ENCODE results near the gene ZNF749.
"Not testable (repeated sequence)": the region's sequence is repeated elsewhere in the genome, so short reads cannot be mapped to it uniquely, and the experiment has no call there.

ZNF749 gene

DNA sequence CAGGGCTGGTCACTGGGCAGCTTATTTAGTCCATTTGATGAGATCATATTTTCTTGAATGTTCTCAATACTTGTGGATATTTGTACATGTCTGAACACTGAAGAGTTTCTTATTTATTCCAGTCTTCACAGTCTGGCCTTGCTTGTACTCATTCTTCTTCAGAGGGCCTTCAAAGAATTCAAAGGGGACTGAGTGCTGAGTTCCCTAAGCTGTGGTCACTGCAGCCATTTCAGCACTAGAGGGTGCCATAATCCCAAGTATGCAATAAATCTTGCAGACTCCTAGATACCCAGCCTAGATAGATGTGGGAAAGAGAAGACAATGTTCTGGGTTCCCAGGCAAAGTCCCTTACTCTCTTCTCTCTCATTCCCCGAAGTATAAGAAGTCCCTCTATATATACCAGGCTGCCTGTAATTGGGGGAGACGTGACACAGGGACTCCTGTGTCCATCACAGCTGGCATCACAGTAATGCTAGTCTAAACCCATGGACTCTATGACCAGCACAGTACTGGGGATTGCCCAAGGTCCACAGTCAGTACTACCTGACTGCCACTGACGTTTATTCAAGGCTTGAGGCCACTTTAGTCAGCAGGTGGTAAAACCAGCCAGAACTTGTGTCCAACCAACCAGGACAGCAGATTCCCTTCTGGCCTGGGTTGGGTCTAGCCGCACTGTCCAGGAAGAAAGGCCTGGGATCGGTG, 30.7 kb downstream of the ZNF749 start:
- peak; percentile 8 for DNase-seq (ENCODE audit: low spot score)

DNA sequence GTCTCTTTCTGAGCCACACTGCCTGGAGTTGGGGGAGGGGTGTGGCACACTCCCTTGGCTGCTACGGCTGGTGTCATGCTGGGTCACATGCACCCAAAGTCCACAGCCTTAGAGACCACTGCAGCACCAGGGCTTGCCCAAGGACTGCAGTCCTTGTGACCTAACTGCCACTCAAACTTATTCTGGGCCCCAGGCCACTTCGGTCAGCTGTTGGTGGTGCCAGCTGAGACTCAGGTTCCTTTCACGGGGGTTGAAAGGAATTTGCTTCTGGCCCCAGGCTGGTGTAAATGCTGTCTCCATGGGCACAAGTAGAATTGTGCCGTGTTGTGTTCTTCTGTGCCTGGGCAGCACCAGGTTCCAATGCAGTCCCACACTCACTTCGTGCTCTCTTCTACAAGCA, 31.4 kb downstream of the ZNF749 start:
- DNase-seq (ENCODE audit: low spot score), result no peak

DNA sequence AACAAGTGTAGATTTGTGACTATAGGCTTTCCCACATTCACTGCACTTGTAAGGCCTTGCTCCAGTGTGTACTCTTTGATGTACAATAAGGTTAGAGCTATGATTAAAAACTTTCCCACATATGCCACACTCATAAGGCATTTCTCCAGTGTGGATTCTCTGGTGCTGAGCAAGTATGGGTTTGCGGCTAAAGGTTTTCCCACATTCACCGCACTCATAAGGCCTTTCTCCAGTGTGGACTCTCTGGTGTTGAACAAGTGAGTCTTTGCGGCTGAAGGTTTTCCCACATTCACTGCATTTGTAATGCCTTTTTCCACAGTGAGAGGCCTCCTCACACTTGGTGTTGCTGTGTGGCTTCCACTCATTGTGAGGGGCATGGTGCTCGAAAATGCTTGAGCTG, 38.5 kb downstream of the ZNF749 start:
- DNase-seq (ENCODE audit: low spot score), result no peak

DNA sequence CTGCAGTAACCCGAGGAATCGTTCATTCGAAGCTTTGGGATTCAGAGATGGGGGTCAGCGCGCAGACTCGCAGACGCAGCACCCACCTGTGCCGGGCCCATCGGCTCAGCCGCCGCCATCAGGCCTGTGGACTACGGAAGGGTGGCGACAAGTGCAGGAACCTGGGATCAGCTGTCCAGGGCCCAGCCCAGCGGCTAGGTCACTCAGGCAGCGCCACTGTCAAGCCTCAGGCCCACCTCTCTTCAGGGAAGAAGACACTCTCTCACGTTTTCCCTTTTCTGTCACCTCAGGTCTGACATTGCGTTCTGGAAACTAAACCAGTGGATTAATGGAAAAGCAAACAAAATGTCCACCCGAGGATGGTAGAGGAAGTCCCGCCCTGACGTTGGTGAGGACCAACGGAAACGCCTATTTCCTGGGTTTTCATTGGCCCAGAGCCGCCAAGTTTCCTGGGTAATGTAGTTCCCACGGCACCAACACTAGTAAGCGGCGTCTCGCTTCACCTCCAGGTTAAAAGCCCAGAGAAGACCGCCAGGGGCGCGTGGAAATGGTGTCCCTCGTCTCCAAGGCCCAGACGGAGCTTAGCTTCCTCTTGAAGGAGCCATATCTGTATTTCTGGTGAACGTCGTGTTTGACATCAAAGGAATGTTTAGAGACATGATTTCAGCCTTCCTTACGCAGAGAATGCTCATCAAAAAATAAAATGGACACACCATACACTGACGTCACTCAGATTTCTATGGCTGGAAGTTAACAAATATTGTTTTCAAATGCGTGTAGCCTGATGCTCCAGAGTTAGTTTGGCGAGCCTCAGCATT, 42.3 kb downstream of the ZNF749 start, which contains the start of gene ZNF772:
ZNF772 (minus strand) TSS at position 376 of the 818 bp plus-strand sequence; CDS start at position 119, 257 bp downstream.
- peak; percentile 92 for DNase-seq (ENCODE audit: low spot score)

DNA sequence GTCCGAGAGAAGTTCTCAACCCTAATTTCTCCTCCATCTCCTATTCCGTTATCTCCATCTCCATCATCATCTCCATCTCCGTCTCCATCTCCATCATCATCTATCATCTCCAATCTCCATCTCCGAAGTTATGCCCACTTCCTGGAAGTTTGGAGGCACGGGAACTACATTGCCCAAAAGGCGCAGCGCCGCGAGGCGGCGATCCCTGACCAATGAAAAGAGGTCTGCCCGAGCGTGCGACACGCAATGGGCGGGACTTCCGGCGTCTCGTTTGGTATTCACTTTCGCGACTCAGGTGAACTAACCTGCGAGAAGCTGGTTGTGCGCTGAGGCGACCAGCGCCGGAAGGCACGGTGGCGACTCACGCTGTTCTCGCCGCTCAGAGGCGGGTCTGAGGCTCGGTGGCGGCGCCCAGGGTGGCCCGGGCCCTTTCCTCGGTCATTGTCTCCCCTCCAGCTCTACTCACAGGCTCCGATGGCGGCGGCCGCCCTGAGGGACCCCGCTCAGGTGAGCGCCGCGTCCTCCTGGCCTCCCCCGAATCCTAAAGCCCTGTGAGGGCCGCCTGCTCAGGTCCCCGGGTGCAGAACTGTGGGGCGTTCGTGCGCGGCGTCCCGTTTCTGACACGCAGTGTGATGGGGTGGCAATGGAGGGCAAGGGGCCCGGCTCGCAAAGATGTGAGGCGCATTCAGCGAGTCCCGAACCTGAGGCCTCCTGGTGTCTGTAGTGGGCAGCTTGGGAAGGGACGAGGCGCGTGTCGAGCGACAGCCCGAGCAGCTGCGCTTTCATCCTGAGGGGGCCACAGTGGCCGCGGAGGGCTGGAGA, 52.6 kb downstream of the ZNF749 start, which contains the start of gene ZNF419:
ZNF419 (plus strand) TSS at position 274 of the 822 bp plus-strand sequence; CDS start at position 475, 201 bp downstream.
- peak; percentile 71 for DNase-seq (ENCODE audit: low spot score)

DNA sequence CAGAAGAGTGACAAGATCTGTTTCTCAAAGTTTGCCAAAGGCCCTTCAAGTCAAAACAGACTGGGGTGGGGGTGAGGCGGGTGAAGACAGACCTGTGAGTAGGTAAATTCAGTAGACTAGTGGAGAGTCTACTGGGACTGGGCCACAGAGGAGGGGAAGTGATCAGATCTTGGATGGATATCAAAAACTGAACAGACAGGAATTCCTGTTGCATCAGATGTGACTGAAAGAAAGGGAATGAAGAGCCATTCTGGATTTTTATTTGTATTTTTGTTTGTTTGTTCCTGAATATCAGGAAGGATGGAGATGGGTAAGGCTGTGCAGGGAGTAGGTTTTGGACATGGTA, 53.1 kb downstream of the ZNF749 start:
- not testable (repeated sequence) for DNase-seq (ENCODE audit: low spot score)

Small RNA genes within 50 kb of the gene (small RNA-seq; reads per million reads assigned to genes)
- 0 reads per million in 2 experiments for gene VN1R107P
